NCI-H446 (cell line): ENCODE measurements around the gene ENC1.

ENCODE experiments used
- DNase-seq, 2 experiments: peaks; one replicate each; lab custom pipeline; 2025; lab: John Stamatoyannopoulos, UW

The ENC1 gene

GRCh38 chr5:74657165-74657564, 16.6 kb upstream of the ENC1 start:
- DNase-seq: no peak

- no peak for DNase-seq
Observed at GRCh38 chr5:74655716-74656115, 15.2 kb upstream of the ENC1 start.

- no peak for DNase-seq
Observed at GRCh38 chr5:74655206-74655605, 14.7 kb upstream of the ENC1 start.

GRCh38 chr5:74653991-74654390, 13.5 kb upstream of the ENC1 start:
- no peak for DNase-seq

GRCh38 chr5:74652576-74652975, 12.0 kb upstream of the ENC1 start:
- DNase-seq: no peak

DNA sequence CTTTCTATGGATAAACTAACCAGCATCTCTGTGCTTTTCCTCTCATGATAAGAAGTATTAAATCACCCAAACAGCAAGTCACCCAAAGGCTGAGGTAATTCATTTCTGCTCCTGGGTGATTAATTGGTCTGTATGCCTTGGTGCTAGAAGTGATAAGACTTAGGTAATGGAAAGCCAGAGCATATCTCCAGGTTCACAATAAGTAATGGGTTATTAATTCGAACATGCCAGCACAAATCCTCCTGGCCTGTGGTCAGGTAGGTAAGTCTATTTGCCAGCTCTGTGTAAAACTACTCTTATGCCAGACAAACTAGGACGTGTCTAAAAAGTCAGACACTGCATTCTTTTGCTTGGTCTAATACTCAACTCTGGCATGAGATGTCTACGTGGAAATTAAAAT, 11.2 kb upstream of the ENC1 start:
- no peak for DNase-seq

- no peak for DNase-seq
Observed at GRCh38 chr5:74649421-74649973, 9.0 kb upstream of the ENC1 start.

DNA sequence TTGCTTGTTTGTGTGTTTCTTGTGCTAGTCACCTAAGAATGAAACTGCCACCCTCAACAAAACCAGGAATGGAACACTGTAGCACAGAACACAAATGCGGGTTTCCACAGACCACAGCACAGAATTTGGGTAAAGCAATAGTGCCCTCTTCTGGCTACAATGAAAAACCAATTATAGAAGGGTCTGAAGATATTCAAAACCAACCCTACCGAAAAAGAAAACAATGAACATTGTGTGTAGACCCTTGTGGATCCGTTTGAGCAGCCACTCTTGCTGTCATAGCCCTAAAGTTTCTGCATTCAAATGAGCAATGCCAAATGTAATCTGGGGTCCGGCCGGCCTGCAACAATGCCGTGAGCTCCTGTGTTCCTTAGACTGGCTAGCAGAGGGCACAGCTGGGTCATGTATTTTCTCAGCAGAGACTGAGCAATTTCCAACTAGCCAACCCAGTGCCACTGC, 8.3 kb upstream of the ENC1 start:
- DNase-seq: peak; percentile 53 to 81

- peak; percentile 60 to 78 for DNase-seq
Observed at GRCh38 chr5:74647096-74647495, 6.6 kb upstream of the ENC1 start.

- no peak for DNase-seq
Observed at GRCh38 chr5:74643111-74643562, 2.6 kb upstream of the ENC1 start.

GRCh38 chr5:74642543-74642863, 2.0 kb upstream of the ENC1 start:
- DNase-seq: no peak

DNA sequence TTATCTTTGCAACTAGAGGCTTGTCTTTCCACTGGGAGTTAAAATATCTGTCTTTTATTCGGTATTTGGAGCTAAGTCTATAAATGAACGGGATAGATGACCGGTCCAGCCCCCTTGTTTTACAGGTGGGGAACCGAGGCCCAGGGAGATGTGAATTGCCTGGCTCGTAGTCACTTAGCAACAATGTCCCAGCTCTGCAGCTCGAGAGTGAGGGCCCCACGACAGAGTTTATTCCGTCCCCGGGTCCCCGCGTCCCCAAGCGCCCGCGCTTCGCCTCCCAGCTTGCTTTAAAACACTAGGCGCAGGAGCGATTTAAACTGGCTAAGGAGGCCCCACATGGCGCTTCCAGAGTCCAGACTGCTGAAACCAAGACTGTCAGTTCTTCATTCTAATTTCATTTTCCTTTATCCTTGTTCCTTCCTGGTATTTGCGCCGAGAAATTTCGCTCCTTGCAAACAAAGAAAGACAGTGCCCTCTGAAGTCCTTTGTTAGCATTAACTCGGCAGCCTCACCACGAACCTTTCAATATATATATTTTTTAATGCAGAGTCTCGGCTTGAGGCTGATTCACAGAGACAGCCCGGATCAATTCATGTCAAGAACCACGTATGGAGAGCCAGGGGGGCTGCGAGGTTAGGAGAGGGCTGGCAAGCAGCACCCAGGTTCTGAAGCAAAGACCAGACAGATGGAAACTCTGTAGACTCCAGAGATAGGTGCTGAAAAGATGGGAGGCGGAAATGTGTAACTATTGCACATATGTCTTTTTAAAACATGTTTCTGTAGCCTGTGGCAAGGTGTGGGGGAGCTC, 1.4 kb upstream of the ENC1 start:
- DNase-seq: peak; percentile 45 to 75

DNA sequence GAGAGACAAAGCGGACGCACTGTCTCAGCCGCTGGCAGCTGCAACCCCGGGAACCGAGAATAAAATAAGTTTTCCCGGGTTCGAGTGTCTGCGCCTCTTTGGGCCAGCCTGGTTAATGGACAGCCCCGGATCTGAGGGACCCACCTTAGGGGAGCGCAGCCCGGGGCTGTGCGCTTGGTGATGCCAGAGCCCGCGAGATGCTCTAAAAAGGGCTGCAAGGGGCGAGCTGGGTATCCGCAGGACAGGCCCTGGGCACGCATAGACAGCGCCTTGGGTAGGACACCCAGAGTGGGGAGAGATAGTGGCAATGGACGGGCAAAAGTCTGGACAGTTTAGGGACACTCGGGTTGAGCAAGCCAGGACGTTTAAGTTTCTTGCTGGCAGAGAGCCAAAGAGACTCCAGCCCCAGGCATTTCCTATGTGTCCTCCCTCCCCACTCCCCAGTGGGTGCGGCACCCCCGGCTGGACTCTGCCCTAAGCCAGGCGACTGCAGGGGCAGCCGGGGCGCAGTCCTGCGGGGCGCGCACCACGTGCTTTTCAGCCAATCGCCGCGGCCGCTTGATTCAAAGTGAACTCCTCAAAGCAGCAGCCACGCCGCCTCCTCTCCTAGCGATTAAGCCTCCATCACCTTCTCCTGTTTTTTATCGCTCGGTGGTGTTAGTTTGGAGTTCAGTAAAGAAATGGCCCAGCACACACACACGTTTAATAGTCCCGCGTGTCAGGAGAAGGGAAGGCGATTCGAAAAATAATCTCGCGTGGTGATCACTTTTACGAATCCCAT, 616 bp upstream of the ENC1 start:
- peak in 1 of 2 experiments; percentile 40 for DNase-seq

DNA sequence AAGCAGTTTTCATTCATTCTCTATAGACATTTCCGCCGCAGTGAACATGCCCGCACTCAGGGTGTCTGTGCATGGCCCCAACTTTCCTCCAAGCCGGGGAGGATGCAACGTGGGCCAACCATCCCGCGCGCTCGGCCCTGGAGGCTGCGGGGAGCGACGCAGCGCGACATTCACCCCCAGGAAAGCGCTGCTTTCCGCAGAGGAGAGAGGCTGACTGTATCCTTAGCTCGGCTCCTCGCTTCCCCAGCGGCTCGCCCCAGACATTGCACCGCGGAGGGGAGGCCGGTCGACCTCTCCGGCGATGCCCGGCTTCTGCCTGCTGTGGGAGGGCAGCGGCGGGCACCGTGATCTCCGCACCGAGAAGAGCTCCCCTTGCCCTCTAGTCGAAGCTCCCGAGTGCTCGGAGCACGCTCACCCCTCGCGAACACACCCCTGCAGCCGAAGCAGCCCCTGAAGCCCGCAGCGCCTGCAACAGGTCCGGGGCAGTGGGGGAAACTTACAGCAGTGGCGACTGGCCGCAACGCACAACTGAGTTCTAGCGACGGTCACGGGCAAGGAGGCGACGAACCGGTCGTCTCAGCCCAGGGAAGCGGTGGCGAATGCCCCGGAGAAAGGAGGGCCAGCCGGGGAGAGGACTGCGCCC, 600 bp downstream of the ENC1 start:
- DNase-seq: no peak

GRCh38 chr5:74638970-74639806, 1.3 kb downstream of the ENC1 start:
- peak in 1 of 2 experiments; percentile 28 for DNase-seq

DNA sequence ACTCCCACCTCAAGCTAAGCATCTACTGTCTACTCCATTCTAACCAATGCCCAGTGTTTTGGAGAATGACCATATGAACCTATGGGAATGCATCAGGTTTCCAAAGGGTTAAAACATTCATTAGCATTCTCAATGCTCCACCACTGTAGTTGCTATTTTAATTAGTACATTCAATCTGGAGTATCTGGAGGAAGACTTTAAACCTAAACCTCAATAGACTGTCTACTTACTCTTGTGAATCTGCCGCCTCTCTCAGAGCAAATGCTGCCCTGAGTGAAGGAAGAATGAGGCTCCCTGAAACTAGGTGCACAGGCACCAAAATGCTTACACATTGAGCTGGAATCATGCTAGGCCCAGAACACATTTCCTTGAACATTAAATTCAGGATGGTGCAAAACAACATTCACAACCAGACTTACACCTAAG, 2.0 kb downstream of the ENC1 start:
- DNase-seq: no peak

GRCh38 chr5:74636552-74636951, 4.0 kb downstream of the ENC1 start:
- no peak for DNase-seq

DNA sequence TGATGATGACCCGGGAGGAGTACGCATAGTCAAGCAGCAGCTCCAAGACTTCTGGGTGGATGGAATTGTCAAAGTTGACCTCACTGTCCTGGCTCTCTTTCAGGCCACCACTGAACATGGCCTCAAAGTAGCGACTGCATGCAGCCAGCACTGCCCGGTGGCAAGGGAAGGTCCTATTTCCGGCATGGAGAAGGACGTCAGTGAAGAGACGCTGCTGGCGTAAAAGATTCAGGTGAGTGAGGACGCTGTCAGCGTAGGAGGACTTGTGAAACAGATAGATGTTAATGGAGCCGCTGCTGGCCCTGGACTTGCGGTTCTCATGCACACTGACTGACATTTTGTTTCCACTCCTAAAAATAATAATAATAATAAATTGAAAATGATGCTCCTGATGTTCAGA, 4.4 kb downstream of the ENC1 start:
- no peak for DNase-seq

- no peak for DNase-seq
Observed at GRCh38 chr5:74634611-74635286, 5.8 kb downstream of the ENC1 start.

GRCh38 chr5:74633695-74634094, 6.8 kb downstream of the ENC1 start:
- DNase-seq: no peak

GRCh38 chr5:74632947-74633356, 7.6 kb downstream of the ENC1 start:
- DNase-seq: no peak
